ENCODE measurements around the gene NLGN1.

Gene NLGN1

DNA sequence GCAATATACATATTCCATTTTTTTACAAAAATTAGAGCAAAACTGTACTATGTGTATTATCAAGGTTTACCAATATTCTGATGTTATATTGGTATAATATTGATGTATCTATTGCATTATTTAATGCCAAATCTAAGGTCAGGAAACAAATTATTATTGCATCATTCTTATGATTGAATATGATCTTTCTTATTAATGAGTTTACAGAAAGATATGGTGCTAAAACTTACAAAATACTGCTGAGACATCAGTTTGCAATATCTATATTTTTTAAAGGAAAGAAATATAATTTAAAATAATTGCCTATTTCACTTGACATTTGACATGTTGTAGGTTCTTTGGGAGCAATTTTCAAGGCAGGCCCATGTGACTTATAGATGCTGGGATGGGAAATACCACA is 357.6 kb downstream of the NLGN1 start:
- DNase-seq: no peak

DNA sequence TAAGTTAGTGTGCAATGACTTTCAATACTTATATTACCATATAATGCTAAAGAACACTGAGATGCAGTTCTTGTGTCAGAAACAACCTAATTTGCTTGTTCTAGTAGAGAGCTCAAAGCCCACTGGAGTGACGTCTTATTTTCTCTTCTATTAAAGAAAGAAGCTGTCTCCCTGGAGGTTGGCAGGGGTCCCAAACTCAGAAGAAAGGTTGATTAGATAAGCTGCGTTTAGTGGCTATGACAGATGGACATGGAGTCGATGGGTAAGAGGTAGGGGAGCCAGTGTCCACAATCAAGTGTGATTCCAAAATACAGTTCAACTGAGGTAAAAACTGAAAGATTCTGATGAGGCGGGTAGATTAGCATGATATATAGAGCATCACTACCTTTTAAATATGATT is 363.6 kb downstream of the NLGN1 start:
- peak in 1 of 56 donors; percentile 8 for DNase-seq

- no peak for DNase-seq
These were observed 365.0 kb downstream of the NLGN1 start for GRCh38 chr3:173762501-173762900.

DNA sequence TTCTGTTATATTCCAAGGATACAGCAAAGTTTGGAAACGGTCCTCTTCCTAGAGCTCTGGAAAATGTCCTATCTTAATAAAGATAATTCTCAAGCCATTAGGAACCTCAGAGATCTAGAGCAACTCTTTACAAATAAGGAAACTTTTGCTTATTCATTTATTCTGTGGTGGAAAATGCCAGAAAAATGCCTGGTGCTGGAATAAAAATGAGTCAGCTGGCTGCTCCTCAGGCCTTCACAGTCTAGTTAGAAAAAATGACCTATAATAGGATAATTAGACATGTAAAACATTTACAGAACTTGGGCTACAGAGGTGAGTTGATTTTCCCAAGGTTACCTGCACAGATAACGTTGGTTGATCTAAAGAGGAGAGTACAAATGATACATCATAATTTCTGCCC is 372.5 kb downstream of the NLGN1 start:
- no peak for DNase-seq

- DNase-seq: no peak
These were observed 373.4 kb downstream of the NLGN1 start for GRCh38 chr3:173770796-173771573.

DNA sequence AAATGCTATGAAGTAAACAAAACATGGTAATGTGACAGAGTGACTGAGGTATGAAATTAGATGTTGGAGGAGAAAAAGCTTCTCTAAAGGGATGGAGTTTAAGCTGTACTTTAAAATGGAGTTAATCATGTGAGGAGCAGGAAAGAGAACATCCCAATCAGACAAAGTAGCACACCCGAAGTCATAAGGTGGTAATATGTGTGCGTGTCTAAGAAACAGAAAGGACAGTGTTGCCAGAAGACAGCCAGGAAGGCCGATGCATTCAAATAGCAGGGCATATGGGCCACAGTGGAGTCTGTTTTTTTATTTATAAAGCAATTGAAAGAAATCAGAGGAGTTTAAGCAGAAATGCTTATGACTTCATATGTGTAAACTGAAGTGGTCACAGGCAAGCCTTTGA is 376.3 kb downstream of the NLGN1 start:
- DNase-seq: no peak

GRCh38 chr3:173774294-173774693 is 376.8 kb downstream of the NLGN1 start:
- no peak for DNase-seq

- no peak for DNase-seq
These were observed 380.7 kb downstream of the NLGN1 start for GRCh38 chr3:173778251-173778650.

- DNase-seq: no peak
These were observed 382.5 kb downstream of the NLGN1 start for GRCh38 chr3:173780067-173780466.

DNA sequence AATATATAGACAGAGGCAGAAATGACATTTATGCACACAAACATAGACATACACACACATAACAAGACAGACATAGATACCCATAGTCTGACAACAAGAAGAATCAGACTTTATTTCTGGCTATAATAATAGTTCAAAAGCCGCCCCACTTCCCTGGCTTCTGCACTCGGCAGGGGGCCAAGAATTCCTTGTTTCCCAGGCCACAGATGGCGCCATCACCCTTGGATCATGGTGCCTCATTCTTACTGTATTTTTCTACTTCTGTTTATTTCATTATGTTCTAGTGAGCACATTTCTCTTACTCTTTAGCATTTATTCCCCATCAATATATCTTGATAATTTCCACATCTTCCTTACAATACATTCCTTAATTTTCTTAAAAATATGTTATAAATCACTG is 387.5 kb downstream of the NLGN1 start:
- peak in 7 of 56 donors; percentile 0 to 10 (median 5) for DNase-seq

- DNase-seq: no peak
These were observed 392.1 kb downstream of the NLGN1 start for GRCh38 chr3:173789530-173790162.

DNA sequence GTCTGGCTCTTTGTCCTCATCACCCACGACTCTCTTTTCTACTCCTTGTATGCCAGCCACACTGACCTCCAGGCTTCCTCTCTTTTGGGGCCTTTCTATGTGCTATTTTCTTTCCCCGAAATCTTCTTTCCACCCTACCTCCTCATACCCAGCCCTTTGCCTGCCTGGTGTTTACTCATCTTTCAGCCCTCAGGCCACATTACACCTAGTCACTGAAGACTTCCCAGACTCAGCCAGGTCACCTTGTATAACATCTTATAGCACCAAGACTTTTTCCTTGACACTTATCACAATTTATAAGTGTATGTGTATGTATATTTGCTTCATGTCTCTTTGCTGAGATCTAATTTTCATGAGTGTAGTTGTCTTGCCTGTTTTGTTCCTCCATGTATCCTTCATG is 396.4 kb downstream of the NLGN1 start:
- no peak for DNase-seq

DNA sequence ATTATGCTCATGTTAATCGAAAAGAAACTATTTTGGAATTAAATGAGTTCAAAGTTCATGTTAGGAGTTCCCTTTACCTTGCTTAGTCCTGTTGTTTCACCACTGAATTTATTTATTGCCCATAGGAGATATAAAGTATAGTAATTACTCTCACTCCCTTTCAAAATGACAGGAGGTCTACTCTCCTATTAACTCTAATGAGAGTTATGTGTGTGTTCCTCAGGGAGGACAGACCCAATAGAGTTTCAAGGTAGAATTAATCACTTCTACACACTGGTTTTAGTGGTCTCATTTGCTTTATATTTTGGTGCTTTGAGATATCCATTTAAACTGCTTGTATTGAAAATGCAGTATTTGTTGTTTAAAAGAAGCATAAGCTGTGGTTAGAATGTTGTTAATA is 398.9 kb downstream of the NLGN1 start:
- DNase-seq: no peak

DNA sequence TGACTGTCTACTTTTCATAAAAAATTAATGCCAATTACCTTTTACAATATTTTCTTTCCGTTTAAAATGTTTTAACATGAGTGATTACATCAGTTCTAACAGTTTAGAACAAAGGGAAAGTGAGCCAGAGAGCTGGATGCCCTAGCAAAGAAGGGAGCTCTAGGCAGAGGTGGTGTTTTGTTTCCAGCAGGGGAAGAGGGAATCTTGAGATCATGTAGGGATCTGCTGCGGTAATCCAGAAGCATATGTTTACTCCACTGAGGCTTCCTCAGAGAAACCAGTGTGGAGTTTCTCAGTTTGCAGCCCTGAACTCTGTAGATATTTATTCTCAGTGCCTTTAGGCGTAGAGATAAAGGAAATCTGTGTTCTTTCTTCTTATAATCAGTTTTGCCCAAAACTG is 399.3 kb downstream of the NLGN1 start:
- no peak for DNase-seq

- DNase-seq: no peak
These were observed 401.7 kb downstream of the NLGN1 start for GRCh38 chr3:173799060-173799816.

- no peak for DNase-seq
These were observed 402.6 kb downstream of the NLGN1 start for GRCh38 chr3:173800154-173800553.

GRCh38 chr3:173814809-173815208 is 417.3 kb downstream of the NLGN1 start:
- no peak for DNase-seq

- no peak for DNase-seq
These were observed 421.8 kb downstream of the NLGN1 start for GRCh38 chr3:173819368-173819767.

DNA sequence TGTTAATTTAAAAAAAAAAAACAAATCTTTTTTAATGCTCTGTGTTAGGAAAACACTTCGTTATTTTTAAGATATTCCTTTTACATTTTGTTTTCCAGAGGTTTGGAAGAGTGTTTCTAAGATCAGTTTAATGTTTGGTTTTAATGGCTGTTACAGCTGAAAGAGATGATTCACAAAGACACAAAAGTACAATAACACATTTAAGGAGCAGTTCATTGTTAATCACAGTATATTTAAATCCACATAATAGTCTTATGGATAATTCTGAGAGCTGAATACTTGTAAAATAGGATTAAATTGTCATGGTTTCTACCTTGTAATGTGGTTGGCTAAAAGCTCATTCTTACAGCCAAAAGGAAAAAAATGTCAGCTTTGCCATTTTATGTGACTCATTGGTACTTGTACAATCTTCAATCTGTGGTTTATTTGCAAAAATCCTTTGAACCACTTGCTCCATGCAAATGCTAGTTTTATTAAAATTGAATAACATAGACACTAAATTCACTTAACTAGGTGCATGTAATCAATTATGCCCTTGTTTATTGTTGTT is 426.4 kb downstream of the NLGN1 start:
- no peak for DNase-seq

- DNase-seq: no peak
These were observed 428.2 kb downstream of the NLGN1 start for GRCh38 chr3:173825730-173826129.

DNA sequence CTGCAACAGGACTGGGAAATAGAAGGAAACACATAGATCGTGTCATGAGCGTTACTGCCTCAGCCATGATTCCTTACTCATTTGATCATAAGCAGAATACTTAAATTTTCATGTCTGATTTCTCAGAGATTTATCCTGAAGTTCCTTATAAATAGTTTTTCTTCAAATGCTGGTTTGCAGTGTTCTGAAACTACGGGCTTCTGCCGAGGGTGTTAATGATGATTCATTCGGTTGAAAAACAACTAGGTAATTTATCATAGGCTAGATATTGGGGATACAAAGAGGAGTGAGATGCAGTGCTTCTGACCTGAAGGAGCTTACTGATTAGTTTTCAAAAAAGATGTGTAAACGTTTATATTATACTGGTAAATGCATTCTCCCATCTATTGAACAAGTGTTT is 428.9 kb downstream of the NLGN1 start:
- no peak for DNase-seq
